Activated CD8-positive, alpha-beta memory T cell treated with anti-CD3 and anti-CD28 coated beads, Interleukin-2, amount 50 U/mL, for 1 hour (primary cell): Measurements from ENCODE around the gene UHRF2.
"Not testable (repeated sequence)": the region's sequence is repeated elsewhere in the genome, so short reads cannot be mapped to it uniquely, and the experiment has no call there.

Experiments
- DNase-seq: peaks from one replicate; pipeline ENCODE4 v3.0.0-alpha.2; 2020; ENCODE audit errors: extremely low read depth

UHRF2 gene

DNA sequence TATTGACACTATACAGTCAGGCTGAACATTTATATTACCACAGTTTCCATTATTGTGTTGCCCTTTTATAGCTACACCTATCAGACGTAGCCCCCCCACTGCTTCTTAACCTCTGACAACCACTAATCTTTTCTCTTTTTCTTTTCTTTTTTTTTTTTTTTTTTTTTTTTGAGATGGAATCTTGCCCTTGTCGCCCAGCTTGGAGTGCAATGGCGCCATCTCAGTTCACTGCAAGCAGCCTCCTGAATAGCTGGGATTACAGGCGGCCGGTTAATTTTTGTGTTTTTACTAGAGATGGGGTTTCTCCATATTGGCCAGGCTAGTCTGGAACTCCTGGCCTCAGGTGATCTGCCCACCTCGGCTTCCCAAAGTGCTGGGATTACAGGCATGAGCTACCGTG lies 75.4 kb downstream of the UHRF2 start:
- DNase-seq: no peak

- no peak for DNase-seq
These were observed 76.1 kb downstream of the UHRF2 start for GRCh38 chr9:6489099-6489498.

DNA sequence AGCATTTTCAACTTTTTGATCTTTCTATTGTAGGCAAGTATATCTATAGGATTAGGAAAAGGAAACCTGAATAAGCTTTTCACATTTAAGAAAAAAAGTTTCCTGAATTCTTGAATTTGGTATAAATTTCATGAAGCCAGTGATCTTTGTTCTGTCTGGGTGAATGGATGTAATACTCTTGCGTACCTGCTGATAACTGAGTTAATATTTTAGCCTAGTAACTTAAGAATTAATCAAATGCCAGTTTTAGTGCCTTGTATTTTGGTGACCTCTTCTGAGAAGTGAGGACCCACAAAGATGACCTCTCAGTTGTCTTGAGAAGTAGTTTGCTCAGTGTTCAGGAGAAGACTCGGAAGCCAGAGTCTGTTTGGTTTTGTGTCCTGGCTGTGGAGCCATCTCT lies 77.9 kb downstream of the UHRF2 start:
- no peak for DNase-seq

- DNase-seq: no peak
These were observed 82.5 kb downstream of the UHRF2 start for GRCh38 chr9:6495466-6495865.

GRCh38 chr9:6498982-6499381 lies 86.0 kb downstream of the UHRF2 start:
- no peak for DNase-seq

- no peak for DNase-seq
These were observed 88.7 kb downstream of the UHRF2 start for GRCh38 chr9:6501526-6502210.

GRCh38 chr9:6502399-6502798 lies 89.4 kb downstream of the UHRF2 start:
- DNase-seq: no peak

- DNase-seq: no peak
These were observed 93.6 kb downstream of the UHRF2 start for GRCh38 chr9:6506571-6506970.

DNA sequence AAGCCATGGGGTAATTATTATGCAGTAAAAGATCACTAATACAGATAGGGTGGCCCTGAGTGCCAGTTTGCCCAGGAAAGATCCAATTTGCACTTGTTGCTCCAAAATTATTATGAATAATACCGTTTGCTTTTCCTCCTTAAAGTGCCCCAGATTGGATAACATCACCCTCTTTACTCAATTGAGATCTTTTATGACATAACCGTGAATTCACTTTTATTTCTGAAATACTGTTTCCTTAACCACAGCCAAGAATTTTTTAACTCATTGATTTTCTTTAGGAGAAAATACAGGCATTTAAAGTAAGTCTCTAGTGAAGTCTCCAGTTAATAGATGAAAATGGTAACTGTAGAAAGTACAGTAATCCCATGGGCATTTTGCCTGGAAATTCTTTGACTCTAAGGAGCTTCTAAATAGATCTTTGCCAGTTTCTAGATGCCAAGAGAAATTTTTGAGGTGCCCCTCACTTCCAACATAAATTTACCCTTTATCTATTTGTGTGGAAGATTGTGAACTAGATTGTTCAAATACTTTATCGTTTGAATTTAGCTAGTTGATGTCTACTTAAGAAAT lies 99.2 kb downstream of the UHRF2 start:
- DNase-seq: no peak

DNA sequence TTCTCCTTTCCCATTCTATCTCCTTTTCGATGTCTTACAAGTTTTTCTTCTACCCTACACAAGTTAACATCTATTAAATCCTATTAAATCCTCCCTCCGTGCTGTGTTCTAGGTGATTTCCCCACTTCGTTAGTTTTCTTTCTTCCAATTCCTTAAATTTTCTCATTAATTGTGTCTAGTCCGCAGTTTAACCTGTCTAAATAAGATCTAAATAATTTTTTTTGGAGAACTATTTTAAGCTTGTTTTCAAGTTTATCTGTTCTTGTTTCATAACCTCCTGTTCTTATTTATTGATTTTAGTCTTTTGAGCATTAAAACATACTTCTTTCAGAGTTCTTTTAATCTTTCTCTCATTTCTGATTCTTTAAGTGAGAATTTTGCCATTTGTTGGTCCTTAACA lies 109.3 kb downstream of the UHRF2 start:
- no peak for DNase-seq

DNA sequence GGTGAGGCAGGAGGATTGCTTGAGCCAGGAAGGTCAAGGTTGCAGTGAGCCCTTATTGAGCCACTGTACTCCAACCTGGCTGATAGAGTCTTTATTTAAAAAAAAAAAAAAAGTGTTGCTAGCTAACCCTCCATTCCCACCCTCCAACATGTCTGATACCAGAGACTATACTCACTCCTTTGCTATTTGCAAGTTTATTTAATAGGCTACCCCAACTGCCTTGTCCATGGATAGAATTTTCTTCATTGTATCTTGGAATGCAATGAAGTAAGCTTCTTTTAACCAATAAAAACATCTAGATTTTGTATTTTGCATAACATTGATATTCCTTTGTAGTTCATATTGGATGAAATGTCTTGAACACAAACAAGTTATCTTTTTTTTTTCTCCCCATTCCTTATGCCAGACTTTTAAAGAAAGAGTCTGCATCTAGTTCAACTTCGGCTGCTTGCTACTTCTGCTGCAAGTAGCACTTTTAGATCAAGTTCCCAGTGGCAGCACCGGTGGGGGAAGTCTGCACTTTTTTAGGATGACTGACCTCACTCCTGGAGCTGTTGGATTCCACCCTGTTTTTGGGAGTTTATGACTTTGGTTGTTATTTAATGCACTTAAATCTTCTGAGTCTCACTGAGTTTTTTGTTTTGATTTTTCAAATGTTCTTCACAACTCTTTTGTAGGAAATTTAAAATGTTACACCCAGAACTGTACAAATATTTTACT lies 112.5 kb downstream of the UHRF2 start:
- no peak for DNase-seq

DNA sequence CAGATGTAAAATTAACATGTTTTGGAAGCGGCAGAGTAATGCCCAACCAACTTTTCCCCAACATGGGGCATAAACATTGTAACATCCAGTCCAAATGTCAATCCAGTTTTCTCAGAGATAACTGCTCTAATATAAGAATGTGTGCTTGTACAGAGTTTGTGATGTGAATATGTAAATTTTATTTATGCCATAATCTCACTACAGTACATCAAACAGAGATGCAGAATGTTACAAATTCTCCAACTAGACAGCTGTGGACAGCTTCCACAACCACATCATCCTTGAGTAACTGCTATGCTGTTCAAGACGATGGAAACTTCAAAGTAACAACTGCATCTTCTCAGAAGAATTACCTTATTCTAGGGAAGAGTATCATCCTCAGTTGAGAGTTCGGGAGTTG lies 122.6 kb downstream of the UHRF2 start:
- no peak for DNase-seq

DNA sequence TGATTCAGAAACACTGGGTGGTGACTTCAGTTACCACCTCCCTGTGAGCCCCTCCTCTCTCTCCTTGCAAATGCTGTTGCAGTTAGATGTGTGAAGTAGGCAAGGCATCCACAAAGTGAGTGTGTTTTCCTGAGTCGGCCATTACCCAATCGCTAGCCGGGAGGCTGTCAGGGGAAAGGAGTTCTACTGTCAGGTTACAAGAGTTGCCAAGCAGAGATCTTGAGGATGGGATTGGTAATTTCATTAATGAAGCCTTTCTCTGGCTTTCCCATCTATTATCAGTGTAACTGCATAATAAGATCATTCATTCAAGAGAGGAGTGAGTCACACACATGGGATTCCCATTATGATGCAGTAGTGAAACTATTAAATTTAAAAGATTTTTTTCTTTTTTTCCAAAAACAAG lies 125.7 kb downstream of the UHRF2 start:
- DNase-seq: no peak

DNA sequence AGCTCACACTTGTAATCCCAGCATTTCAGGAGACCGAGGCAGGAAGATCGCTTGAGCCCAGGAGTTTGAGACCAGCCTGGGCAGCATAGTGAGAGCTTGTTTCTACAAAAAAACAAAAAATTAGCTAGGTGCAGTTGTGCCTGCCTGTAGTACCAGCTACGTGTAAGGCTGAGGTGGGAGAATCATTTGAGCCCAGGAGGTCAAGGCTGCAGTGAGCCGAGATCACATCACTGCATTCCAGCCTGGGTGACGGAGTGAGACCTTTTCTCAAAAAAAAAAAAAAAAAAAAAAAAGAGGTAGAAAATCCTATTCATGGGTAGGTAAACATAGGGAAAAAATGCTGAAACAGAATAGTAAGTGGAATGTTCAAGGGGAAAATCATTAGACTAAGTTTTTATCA lies 129.6 kb downstream of the UHRF2 start:
- DNase-seq: not testable (repeated sequence)

- DNase-seq: no peak
These were observed 130.2 kb downstream of the UHRF2 start for GRCh38 chr9:6543204-6543603.

- no peak for DNase-seq
These were observed 132.2 kb downstream of the UHRF2 start for GRCh38 chr9:6545017-6545691.

DNA sequence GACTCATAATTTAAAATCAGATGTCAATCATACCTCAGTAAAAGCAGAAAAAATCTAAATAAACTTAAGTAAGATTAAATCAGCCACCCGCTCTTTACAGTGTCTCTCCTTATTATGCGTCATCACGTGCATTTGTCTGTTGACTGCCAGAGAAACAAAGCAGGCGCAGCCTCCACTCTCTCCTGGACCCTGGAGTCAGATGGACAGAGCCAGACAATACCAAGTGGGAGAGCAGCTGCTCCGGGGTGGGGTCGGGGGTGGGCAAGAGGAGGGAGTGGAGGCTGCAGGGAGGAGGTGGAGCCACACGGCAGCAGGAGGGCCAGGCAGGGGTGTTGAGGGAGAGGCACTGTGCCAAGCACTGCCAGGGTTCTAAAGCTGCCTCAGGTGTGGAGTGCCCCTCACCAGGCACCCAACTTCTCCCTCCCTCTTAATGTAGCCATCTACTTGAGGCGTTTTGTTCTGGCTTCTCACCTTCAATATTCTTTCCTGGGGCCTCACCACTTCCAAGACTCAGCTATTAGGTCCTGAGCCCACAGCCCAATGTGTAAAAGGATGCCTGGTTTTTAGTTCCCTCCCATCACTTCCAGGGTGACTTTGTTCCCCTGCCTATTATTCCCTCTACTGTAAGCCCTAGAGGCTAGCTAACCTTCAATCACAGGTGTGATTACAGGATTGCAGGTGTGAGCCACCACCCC lies 136.3 kb downstream of the UHRF2 start:
- DNase-seq: no peak

GRCh38 chr9:6551136-6551535 lies 138.1 kb downstream of the UHRF2 start:
- no peak for DNase-seq

DNA sequence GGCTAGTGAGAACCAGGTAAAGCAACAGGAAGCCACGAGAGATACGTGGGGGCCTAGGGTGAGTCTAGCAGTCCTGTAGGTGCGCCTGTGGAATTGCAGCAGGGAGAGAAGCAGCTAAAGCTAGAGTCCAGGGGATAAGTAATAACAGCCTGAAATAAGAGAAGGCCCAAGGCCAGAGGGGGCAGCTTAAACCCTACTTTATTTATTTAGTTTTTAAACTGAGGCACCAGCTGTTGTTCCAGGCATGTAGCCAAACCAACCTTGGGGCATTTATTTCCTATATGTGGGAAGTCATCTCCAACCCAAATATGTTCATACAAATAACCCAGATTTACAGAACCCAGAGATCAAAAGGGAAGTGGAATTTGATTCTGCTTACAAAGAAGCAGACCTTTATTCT lies 139.0 kb downstream of the UHRF2 start:
- no peak for DNase-seq

GRCh38 chr9:6552498-6553121 lies 139.6 kb downstream of the UHRF2 start:
- no peak for DNase-seq

GRCh38 chr9:6553866-6554265 lies 140.9 kb downstream of the UHRF2 start:
- DNase-seq: no peak
